Kidney epithelial cell (primary cell): ENCODE measurements around the gene PRKCQ. TPM values are rescaled to one million over a fixed set of nuclear protein-coding genes. Genes with fewer than 3 reads are reported as not detected.

Experiments used
- DNase-seq: peaks from one replicate; pipeline ENCODE4 v3.0.0-alpha.2; 2010; ENCODE audit warnings: low read depth
- H3K27me3 ChIP-seq: 2 replicates; pipeline ENCODE4 v1.6.0; 2011; ENCODE audit warnings: low read length; ENCODE audit not compliant: control insufficient read depth, insufficient read depth
- H3K36me3 ChIP-seq: 2 replicates; pipeline ENCODE4 v1.5.1; 2011; ENCODE audit warnings: low read length; ENCODE audit not compliant: control insufficient read depth, insufficient read depth
- H3K4me3 ChIP-seq: 2 replicates; pipeline ENCODE4 v1.5.1; 2011; ENCODE audit warnings: low read depth, mild to moderate bottlenecking, control low read depth, low read length
- CTCF ChIP-seq: IDR thresholded peaks from 2 replicates; pipeline ENCODE4 v1.5.1; 2011; ENCODE audit warnings: mild to moderate bottlenecking, moderate library complexity, low read length, control low read depth, inconsistent platforms; ENCODE audit not compliant: insufficient read depth, poor library complexity, severe bottlenecking
- total RNA-seq: library from RNA; depleted of rRNA; stranded (reverse); fragments of >200 nt; gene quantifications from 2 replicates; pipeline ENCODE4 v1.2.3, GENCODE V29; 2015

PRKCQ gene
- total RNA-seq, 1 donor from 2014 or later = 8.1 TPM

- Histone ChIP-seq H3K36me3 (no peaks in the 10 kb centered on the region), H3K27me3 (no peaks in the 10 kb centered on the region), H3K4me3 (no peak overlapping the region)
- no peak for TF ChIP-seq CTCF
- no peak for DNase-seq
Observed at GRCh38 chr10:6618340-6618739, 38.3 kb upstream of the PRKCQ start.

- no peak overlapping the region for H3K4me3 ChIP-seq
- H3K36me3 ChIP-seq = no peaks in the 10 kb centered on the region
- no peak for DNase-seq
- no peak for TF ChIP-seq CTCF
- H3K27me3 ChIP-seq = no peaks in the 10 kb centered on the region
Observed at GRCh38 chr10:6617309-6618076, 37.4 kb upstream of the PRKCQ start.

- no peak for TF ChIP-seq CTCF
- DNase-seq = no peak
- no peak overlapping the region for H3K4me3 ChIP-seq
- H3K27me3 ChIP-seq = no peaks in the 10 kb centered on the region
- H3K36me3 ChIP-seq = no peaks in the 10 kb centered on the region
Observed at GRCh38 chr10:6615971-6616370, 35.9 kb upstream of the PRKCQ start.

- Histone ChIP-seq H3K27me3 (no peaks in the 10 kb centered on the region), H3K4me3 (no peak overlapping the region), H3K36me3 (no peaks in the 10 kb centered on the region)
- no peak for DNase-seq
- no peak for TF ChIP-seq CTCF
Observed at GRCh38 chr10:6612371-6612770, 32.3 kb upstream of the PRKCQ start.

- DNase-seq = no peak
- TF ChIP-seq CTCF = no peak
- no peaks in the 10 kb centered on the region for H3K36me3 ChIP-seq
- no peak overlapping the region for H3K4me3 ChIP-seq
- no peaks in the 10 kb centered on the region for H3K27me3 ChIP-seq
Observed at GRCh38 chr10:6610647-6611046, 30.6 kb upstream of the PRKCQ start.

- Histone ChIP-seq H3K27me3 (no peaks in the 10 kb centered on the region), H3K4me3 (no peak overlapping the region), H3K36me3 (no peaks in the 10 kb centered on the region)
- DNase-seq = no peak
- TF ChIP-seq CTCF = no peak
Observed at GRCh38 chr10:6609625-6610024, 29.5 kb upstream of the PRKCQ start.
